HUES6 (cell line): ENCODE measurements around the gene GJA4.
A peak's percentile ranks its signal among the peaks of the same experiment; 100 is the strongest.

Source experiments
- H3K27ac ChIP-seq: 2 replicates; pipeline ENCODE4 v1.7.0; 2013; ENCODE audit warnings: low read depth, mild to moderate bottlenecking, low read length, inconsistent platforms
- H3K27me3 ChIP-seq: 2 replicates; pipeline ENCODE4 v1.6.1; 2013; ENCODE audit warnings: low read length; ENCODE audit not compliant: control insufficient read depth, insufficient read depth
- H3K36me3 ChIP-seq: 2 replicates; pipeline ENCODE4 v1.6.1; 2013; ENCODE audit warnings: low read length; ENCODE audit not compliant: control insufficient read depth, insufficient read depth
- H3K4me1 ChIP-seq: 2 replicates; pipeline ENCODE4 v1.6.1; 2013; ENCODE audit warnings: low read length; ENCODE audit not compliant: control insufficient read depth, insufficient read depth
- H3K4me3 ChIP-seq: 2 replicates; pipeline ENCODE4 v1.5.1; 2013; ENCODE audit warnings: low read depth, low read length
- H3K9ac ChIP-seq: one replicate; pipeline ENCODE4 v1.6.1; 2013; ENCODE audit warnings: mild to moderate bottlenecking, low read length
- H3K9me3 ChIP-seq: 2 replicates; pipeline ENCODE4 v1.6.1; 2013; ENCODE audit warnings: low read depth, low read length; ENCODE audit not compliant: control insufficient read depth, insufficient read depth

GJA4 gene

GRCh38 chr1:34792868-34793727 is at the start of gene GJA4:
TSS of gene GJA4 (plus strand) at chr1:34792999. CDS start at chr1:34794214, 1,215 bp downstream.
- no peaks in the 10 kb centered on the region for H3K9me3 ChIP-seq
- H3K27ac ChIP-seq, result no peak within 1 kb of the TSS
- peaks cover 5% of the 10 kb centered on the region for H3K4me1 ChIP-seq
- peak within 1 kb of the TSS; percentile 59 for H3K4me3 ChIP-seq
- no peak within 1 kb of the TSS for H3K9ac ChIP-seq
- peaks cover 36% of the 10 kb centered on the region for H3K27me3 ChIP-seq
- H3K36me3 ChIP-seq, result no peaks in the 10 kb centered on the region

- peaks cover 16% of the 10 kb centered on the region for H3K27me3 ChIP-seq
- H3K27ac ChIP-seq, result no peak overlapping the region
Measured at GRCh38 chr1:34743775-34744174, 49.0 kb upstream of the GJA4 start.

GRCh38 chr1:34744851-34745250 is 47.9 kb upstream of the GJA4 start:
- H3K4me3 ChIP-seq, result no peak overlapping the region
- H3K36me3 ChIP-seq, result no peaks in the 10 kb centered on the region
- H3K9ac ChIP-seq, result no peak overlapping the region
- peaks cover 9% of the 10 kb centered on the region for H3K4me1 ChIP-seq
- H3K27me3 ChIP-seq, result peaks cover 16% of the 10 kb centered on the region
- no peak overlapping the region for H3K27ac ChIP-seq
- no peaks in the 10 kb centered on the region for H3K9me3 ChIP-seq

More at GRCh38 chr1:34743775-34744174, 49.0 kb upstream of the GJA4 start:
- no peak overlapping the region for H3K4me3 ChIP-seq
- no peaks in the 10 kb centered on the region for H3K9me3 ChIP-seq
- H3K4me1 ChIP-seq, result peaks cover 14% of the 10 kb centered on the region
- no peak overlapping the region for H3K9ac ChIP-seq
- no peaks in the 10 kb centered on the region for H3K36me3 ChIP-seq

GRCh38 chr1:34745666-34746065 is 47.1 kb upstream of the GJA4 start:
- Histone ChIP-seq H3K36me3 (no peaks in the 10 kb centered on the region), H3K9ac (no peak overlapping the region), H3K27me3 (peaks cover 16% of the 10 kb centered on the region), H3K4me1 (peaks cover 14% of the 10 kb centered on the region), H3K4me3 (no peak overlapping the region), H3K27ac (no peak overlapping the region), H3K9me3 (no peaks in the 10 kb centered on the region)

GRCh38 chr1:34746101-34746500 is 46.7 kb upstream of the GJA4 start:
- H3K4me3 ChIP-seq, result no peak overlapping the region
- peaks cover 15% of the 10 kb centered on the region for H3K4me1 ChIP-seq
- no peaks in the 10 kb centered on the region for H3K36me3 ChIP-seq
- H3K27me3 ChIP-seq, result peaks cover 16% of the 10 kb centered on the region
- H3K27ac ChIP-seq, result no peak overlapping the region
- no peaks in the 10 kb centered on the region for H3K9me3 ChIP-seq
- H3K9ac ChIP-seq, result no peak overlapping the region

- no peak overlapping the region for H3K9ac ChIP-seq
- no peak overlapping the region for H3K27ac ChIP-seq
- no peaks in the 10 kb centered on the region for H3K36me3 ChIP-seq
- no peaks in the 10 kb centered on the region for H3K9me3 ChIP-seq
- peaks cover 15% of the 10 kb centered on the region for H3K4me1 ChIP-seq
- H3K27me3 ChIP-seq, result peaks cover 9% of the 10 kb centered on the region
- H3K4me3 ChIP-seq, result no peak overlapping the region
Measured at GRCh38 chr1:34746785-34747637, 45.8 kb upstream of the GJA4 start.

GRCh38 chr1:34747638-34747941 is 45.2 kb upstream of the GJA4 start:
- Histone ChIP-seq H3K9ac (no peak overlapping the region), H3K4me1 (peaks cover 15% of the 10 kb centered on the region), H3K9me3 (no peaks in the 10 kb centered on the region), H3K4me3 (no peak overlapping the region), H3K36me3 (no peaks in the 10 kb centered on the region), H3K27me3 (peaks cover 4% of the 10 kb centered on the region; the same call in 1 of the 2 replicates), H3K27ac (no peak overlapping the region)

- Histone ChIP-seq H3K36me3 (no peaks in the 10 kb centered on the region), H3K27me3 (no peaks in the 10 kb centered on the region), H3K4me1 (peaks cover 15% of the 10 kb centered on the region), H3K9me3 (no peaks in the 10 kb centered on the region), H3K27ac (no peak overlapping the region), H3K4me3 (no peak overlapping the region), H3K9ac (no peak overlapping the region)
Measured at GRCh38 chr1:34749992-34750391, 42.8 kb upstream of the GJA4 start.

- Histone ChIP-seq H3K9ac (no peak overlapping the region), H3K36me3 (no peaks in the 10 kb centered on the region), H3K4me3 (no peak overlapping the region), H3K4me1 (peaks cover 18% of the 10 kb centered on the region), H3K27me3 (no peaks in the 10 kb centered on the region), H3K9me3 (no peaks in the 10 kb centered on the region), H3K27ac (no peak overlapping the region)
Measured at GRCh38 chr1:34750610-34751009, 42.2 kb upstream of the GJA4 start.

- H3K9me3 ChIP-seq, result no peaks in the 10 kb centered on the region
- H3K4me1 ChIP-seq, result peaks cover 18% of the 10 kb centered on the region
- no peaks in the 10 kb centered on the region for H3K27me3 ChIP-seq
- no peak overlapping the region for H3K27ac ChIP-seq
- H3K9ac ChIP-seq, result no peak overlapping the region
- H3K36me3 ChIP-seq, result no peaks in the 10 kb centered on the region
- no peak overlapping the region for H3K4me3 ChIP-seq
Measured at GRCh38 chr1:34753163-34753562, 39.6 kb upstream of the GJA4 start.
